ENCODE data around the gene TMEM35B.

Gene TMEM35B

DNA sequence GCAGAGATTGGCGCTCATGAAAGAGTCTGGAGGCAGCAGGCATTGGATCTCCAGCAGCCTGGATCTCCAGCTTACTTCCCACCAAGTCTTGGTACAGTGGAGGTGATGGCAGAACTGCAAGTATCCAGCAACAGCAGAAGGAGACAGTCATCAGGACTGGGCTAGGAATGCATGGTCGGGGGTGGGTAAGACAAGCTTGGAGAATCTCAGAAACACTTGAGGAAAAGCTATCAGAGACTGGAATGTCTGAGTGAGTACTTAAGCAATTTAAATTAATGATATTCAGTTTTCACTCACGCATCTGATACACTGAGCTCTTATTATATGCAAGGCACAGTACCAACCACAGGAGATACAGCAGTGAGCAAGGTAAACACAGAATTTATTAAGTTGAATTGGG is 9.8 kb downstream of the TMEM35B start:
- ATAC-seq: no peak
- TF ChIP-seq TOX (CRISPR knock-in tag; IDR thresholded peaks at IDR 0.05; ENCODE audit: borderline replicate concordance) (no peak), TCF4 (CRISPR knock-in tag; IDR thresholded peaks at IDR 0.05; ENCODE audit: borderline replicate concordance) (no peak), GLIS3 (CRISPR knock-in tag; IDR thresholded peaks at IDR 0.05) (no peak), BACH2 (CRISPR knock-in tag; IDR thresholded peaks at IDR 0.05; ENCODE audit: borderline replicate concordance) (no peak), ZFP3 (CRISPR knock-in tag; IDR thresholded peaks at IDR 0.05) (no peak), ISL1 (CRISPR knock-in tag; IDR thresholded peaks at IDR 0.05) (no peak), RARB (CRISPR knock-in tag; IDR thresholded peaks at IDR 0.05) (no peak), ZNF565 (CRISPR knock-in tag; conservative IDR thresholded peaks at IDR 0.05; ENCODE audit: low read depth) (no peak), ZNF8 (CRISPR knock-in tag; IDR thresholded peaks at IDR 0.05) (no peak), PPARA (CRISPR knock-in tag; IDR thresholded peaks at IDR 0.05; ENCODE audit: borderline replicate concordance) (no peak)
- TF ChIP-seq, protein P1, sequence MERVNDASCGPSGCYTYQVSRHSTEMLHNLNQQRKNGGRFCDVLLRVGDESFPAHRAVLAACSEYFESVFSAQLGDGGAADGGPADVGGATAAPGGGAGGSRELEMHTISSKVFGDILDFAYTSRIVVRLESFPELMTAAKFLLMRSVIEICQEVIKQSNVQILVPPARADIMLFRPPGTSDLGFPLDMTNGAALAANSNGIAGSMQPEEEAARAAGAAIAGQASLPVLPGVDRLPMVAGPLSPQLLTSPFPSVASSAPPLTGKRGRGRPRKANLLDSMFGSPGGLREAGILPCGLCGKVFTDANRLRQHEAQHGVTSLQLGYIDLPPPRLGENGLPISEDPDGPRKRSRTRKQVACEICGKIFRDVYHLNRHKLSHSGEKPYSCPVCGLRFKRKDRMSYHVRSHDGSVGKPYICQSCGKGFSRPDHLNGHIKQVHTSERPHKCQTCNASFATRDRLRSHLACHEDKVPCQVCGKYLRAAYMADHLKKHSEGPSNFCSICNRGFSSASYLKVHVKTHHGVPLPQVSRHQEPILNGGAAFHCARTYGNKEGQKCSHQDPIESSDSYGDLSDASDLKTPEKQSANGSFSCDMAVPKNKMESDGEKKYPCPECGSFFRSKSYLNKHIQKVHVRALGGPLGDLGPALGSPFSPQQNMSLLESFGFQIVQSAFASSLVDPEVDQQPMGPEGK (CRISPR knock-in tag; IDR thresholded peaks at IDR 0.05; ENCODE audit: borderline replicate concordance): no peak
- TF ChIP-seq, protein P2, sequence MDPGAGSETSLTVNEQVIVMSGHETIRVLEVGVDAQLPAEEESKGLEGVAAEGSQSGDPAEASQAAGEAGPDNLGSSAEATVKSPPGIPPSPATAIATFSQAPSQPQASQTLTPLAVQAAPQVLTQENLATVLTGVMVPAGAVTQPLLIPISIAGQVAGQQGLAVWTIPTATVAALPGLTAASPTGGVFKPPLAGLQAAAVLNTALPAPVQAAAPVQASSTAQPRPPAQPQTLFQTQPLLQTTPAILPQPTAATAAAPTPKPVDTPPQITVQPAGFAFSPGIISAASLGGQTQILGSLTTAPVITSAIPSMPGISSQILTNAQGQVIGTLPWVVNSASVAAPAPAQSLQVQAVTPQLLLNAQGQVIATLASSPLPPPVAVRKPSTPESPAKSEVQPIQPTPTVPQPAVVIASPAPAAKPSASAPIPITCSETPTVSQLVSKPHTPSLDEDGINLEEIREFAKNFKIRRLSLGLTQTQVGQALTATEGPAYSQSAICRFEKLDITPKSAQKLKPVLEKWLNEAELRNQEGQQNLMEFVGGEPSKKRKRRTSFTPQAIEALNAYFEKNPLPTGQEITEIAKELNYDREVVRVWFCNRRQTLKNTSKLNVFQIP (CRISPR knock-in tag; IDR thresholded peaks at IDR 0.05; ENCODE audit: borderline replicate concordance, low read depth): no peak
- TF ChIP-seq, protein P3, sequence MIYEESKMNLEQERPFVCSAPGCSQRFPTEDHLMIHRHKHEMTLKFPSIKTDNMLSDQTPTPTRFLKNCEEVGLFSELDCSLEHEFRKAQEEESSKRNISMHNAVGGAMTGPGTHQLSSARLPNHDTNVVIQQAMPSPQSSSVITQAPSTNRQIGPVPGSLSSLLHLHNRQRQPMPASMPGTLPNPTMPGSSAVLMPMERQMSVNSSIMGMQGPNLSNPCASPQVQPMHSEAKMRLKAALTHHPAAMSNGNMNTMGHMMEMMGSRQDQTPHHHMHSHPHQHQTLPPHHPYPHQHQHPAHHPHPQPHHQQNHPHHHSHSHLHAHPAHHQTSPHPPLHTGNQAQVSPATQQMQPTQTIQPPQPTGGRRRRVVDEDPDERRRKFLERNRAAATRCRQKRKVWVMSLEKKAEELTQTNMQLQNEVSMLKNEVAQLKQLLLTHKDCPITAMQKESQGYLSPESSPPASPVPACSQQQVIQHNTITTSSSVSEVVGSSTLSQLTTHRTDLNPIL (CRISPR knock-in tag; IDR thresholded peaks at IDR 0.05; ENCODE audit: low read depth): no peak
- TF ChIP-seq, protein P4, sequence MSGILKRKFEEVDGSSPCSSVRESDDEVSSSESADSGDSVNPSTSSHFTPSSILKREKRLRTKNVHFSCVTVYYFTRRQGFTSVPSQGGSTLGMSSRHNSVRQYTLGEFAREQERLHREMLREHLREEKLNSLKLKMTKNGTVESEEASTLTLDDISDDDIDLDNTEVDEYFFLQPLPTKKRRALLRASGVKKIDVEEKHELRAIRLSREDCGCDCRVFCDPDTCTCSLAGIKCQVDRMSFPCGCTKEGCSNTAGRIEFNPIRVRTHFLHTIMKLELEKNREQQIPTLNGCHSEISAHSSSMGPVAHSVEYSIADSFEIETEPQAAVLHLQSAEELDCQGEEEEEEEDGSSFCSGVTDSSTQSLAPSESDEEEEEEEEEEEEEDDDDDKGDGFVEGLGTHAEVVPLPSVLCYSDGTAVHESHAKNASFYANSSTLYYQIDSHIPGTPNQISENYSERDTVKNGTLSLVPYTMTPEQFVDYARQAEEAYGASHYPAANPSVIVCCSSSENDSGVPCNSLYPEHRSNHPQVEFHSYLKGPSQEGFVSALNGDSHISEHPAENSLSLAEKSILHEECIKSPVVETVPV (CRISPR knock-in tag; IDR thresholded peaks at IDR 0.05): no peak
- TF ChIP-seq, protein P5, sequence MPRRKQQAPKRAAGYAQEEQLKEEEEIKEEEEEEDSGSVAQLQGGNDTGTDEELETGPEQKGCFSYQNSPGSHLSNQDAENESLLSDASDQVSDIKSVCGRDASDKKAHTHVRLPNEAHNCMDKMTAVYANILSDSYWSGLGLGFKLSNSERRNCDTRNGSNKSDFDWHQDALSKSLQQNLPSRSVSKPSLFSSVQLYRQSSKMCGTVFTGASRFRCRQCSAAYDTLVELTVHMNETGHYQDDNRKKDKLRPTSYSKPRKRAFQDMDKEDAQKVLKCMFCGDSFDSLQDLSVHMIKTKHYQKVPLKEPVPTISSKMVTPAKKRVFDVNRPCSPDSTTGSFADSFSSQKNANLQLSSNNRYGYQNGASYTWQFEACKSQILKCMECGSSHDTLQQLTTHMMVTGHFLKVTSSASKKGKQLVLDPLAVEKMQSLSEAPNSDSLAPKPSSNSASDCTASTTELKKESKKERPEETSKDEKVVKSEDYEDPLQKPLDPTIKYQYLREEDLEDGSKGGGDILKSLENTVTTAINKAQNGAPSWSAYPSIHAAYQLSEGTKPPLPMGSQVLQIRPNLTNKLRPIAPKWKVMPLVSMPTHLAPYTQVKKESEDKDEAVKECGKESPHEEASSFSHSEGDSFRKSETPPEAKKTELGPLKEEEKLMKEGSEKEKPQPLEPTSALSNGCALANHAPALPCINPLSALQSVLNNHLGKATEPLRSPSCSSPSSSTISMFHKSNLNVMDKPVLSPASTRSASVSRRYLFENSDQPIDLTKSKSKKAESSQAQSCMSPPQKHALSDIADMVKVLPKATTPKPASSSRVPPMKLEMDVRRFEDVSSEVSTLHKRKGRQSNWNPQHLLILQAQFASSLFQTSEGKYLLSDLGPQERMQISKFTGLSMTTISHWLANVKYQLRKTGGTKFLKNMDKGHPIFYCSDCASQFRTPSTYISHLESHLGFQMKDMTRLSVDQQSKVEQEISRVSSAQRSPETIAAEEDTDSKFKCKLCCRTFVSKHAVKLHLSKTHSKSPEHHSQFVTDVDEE (CRISPR knock-in tag; IDR thresholded peaks at IDR 0.05): no peak

DNA sequence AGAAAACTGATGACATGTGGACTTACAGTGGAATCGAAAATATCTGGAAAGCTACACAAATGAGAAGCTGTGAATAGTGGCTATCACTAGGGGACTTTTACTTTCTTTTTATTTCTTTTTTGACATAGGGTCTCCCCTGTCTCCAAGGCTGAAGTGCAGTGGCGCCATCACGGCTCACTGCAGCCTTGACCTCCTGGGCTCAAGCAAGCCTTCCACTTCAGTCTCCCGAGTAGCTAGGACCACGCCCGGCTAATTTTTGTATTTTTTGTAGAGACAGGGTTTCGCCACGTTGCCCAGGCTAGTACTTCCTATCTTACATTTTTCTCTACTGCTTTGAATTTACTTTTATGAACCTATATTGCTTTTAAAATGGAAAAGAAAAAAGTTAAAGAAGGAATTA is 10.5 kb downstream of the TMEM35B start:
- no peak for ATAC-seq
- no peak for TF ChIP-seq OSR1 (CRISPR knock-in tag; IDR thresholded peaks at IDR 0.05)
- TF ChIP-seq TCF4 (CRISPR knock-in tag; IDR thresholded peaks at IDR 0.05; ENCODE audit: borderline replicate concordance): no peak
- TF ChIP-seq ESRRG (CRISPR knock-in tag; IDR thresholded peaks at IDR 0.05): no peak
- no peak for TF ChIP-seq ZC3H10 (CRISPR knock-in tag; IDR thresholded peaks at IDR 0.05)
- no peak for TF ChIP-seq ZNF70 (CRISPR knock-in tag; IDR thresholded peaks at IDR 0.05)
- no peak for TF ChIP-seq ZNF8 (CRISPR knock-in tag; IDR thresholded peaks at IDR 0.05)
- no peak for TF ChIP-seq RARB (CRISPR knock-in tag; IDR thresholded peaks at IDR 0.05)
- TF ChIP-seq, protein P1 (CRISPR knock-in tag; IDR thresholded peaks at IDR 0.05; ENCODE audit: borderline replicate concordance): no peak
- no peak for TF ChIP-seq ARNTL (CRISPR knock-in tag; IDR thresholded peaks at IDR 0.05; ENCODE audit: borderline replicate concordance, low read depth)
- no peak for TF ChIP-seq GLIS3 (CRISPR knock-in tag; IDR thresholded peaks at IDR 0.05)
- TF ChIP-seq, protein P5 (CRISPR knock-in tag; IDR thresholded peaks at IDR 0.05): no peak
- no peak for TF ChIP-seq ZFP30 (CRISPR knock-in tag; IDR thresholded peaks at IDR 0.05)

All from SK-N-SH treated with all-trans-retinoic acid at 6 μM for 48 hours (cell line).